ENCODE results near the gene AKAP13.
"Not testable (repeated sequence)": the region's sequence is repeated elsewhere in the genome, so short reads cannot be mapped to it uniquely, and the experiment has no call there.

The AKAP13 gene

DNA sequence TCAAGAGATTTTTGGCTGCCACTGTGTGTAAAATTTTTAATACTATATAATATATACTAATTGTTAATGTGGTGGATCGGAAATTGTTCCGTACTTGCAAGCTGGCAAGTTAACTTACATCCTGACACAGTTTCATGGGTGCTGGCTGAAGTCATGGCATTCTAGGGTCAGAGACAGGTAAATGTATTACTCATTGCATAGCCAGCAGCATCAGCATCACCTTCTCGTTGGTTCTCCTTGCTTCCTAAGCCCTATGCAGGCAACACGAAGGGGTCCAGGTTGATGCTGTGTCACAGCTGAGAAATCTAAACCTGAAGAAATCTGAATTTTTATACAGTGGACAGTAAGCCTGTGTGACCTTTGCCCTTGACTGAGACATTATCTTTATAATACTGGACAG, 251.6 kb downstream of the AKAP13 start:
- no peak for DNase-seq

DNA sequence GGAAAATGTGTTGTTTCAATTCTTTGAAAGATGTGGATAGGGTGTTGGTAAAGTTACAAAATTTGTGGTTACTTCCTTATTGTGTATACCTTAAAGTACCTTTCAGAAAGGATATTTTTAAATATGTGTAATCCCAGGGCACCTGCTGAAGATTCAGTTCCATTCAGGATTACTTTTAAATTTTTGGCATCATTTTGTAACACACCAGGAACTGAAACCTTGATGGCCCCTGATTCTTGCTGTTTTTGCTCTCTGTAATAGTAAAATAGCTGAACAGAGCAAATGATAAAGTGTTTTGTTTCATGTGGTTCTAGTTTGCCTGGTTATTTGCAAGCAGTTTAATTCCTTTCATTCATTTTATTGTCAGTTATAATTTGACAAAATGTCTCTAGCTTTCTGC, 253.5 kb downstream of the AKAP13 start:
- no peak for DNase-seq

DNA sequence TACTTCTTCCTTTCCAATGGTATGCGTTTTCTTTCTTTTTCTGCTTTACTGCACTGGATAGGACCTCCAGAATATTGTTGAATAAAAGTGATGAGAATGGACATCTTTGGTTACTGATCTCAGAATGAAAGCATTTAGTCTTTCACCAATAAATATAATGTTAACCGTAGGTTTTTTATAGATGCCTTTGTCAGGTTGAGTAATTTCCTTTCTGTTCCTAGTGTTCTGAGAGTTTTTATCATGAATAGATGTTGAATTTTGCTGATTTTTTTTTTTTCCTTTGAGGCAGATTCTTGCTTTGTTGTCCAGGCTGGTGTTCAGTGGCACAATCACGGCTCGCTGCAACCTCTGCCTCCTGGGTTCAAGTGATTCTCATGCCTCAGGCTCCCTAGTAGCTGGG, 255.9 kb downstream of the AKAP13 start:
- no peak for DNase-seq

DNA sequence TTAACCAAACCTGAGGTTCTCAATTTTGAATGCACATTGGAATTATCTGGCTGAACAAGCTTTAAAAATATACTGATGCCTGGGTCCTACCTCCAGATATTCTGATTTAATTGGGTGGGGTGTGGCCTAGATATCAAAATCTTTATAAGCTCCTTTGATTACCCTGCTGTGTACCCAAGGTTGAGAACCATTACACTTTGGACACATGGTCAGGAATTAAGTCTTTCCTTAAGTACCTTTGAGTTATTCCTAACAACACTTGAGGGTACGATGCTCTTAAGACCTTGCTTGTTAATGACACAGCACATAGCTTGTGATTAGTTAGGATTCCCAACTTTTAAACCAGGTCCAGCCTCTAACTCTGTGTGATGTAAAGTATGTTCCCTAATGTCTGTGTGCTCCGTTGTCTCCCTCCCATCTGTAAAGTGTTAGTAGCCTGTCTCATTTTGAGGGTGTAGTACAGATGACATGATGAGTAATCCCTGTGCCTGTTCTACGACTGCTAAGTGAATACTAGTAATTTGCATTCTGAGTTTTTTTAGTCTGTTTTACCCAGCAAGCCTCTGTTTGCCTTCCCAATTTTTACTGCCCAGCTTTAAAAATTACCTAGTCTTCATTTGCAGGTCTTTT, 259.5 kb downstream of the AKAP13 start:
- DNase-seq = peak; percentile 82

DNA sequence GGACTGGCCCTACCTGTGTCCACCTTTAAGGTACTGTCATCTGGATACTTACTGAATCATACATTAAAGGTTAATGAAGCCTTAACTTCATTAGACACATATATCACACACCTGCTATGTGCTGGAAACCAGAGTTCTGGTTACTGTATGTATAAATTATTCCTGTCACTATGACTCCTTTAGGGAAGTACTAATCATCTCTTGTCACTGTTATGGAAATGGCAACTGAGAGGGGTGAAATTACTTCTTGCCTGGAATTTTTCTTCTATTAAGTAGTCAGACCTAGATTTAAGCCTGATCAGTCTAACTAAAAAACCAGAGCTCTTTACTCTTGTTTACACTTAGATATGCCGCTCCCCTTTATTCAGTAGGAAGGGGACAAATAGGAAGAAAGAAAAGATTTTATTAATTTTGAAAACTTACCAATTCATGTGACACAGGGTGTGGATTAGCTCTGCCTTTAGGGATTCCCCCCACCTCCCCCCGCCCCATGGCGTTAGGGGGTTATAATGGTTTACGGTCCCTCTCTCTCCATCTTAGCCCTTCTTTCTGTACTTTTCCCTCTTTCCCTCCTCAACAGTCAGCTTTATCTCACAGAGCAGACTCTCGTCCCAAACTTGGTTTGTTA, 261.8 kb downstream of the AKAP13 start:
- DNase-seq = no peak

DNA sequence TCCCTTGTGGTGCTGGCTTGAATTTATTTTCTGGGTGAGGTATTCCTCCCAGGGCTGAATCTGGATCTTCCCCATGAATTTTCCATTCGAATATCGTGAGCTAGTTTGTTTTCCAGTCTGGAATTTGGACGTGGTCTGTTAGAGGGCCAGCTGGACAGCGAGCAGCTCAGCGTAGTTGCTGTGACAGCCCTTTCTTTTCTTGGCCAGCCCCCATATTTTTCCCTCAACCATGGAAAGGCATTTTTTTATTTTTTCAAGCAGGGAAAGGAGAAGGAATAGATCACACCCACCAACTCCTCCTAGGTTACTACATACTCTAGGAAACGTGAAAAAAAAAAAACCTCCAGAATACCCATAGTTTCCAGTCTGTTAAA, 262.3 kb downstream of the AKAP13 start:
- no peak for DNase-seq

DNA sequence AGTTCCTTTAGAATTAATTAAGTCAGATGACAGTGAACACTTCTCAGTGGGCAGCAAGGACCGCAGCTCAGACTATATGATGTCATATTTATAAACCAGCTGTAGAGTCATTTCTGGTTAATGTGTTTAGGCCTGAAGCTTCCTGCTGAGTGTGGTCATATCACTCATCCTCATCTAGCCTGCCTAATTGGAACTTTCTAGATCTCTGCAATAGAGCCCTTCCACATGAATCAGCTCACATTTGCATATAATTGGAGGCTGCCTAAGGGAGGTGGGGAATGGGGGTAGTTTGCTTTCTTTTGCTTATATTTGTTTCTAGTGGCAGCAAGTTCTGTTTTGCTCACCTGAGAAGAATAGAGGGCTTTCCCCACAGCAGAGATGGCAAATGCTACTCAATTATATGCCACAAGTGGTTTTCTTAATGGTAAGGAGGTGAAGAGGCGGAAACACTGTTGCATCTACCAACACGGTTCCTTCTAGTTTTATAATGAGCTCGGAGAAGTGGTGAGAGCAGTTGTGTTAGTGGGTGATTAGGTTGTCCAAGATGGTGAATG, 266.2 kb downstream of the AKAP13 start:
- DNase-seq = peak; percentile 53

DNA sequence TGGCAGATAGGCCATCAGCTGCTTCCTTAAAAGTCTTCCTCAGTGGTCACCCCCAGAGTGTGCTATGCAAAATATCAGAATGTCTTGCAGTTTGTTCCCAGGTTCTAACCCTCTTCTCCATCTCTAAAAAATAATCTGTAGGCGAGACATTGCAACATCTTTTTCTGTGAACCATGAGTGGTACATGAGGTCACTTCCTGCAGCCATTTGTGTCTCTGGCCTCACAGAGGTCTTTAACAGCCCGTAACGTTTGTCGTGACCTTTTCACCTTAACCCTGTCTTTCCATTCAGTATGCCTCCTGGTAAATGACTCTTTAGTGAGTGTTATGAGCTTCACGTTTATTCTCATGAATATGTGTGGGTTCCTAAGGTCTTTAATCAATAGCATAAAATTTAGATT, 269.0 kb downstream of the AKAP13 start:
- DNase-seq = peak; percentile 49

DNA sequence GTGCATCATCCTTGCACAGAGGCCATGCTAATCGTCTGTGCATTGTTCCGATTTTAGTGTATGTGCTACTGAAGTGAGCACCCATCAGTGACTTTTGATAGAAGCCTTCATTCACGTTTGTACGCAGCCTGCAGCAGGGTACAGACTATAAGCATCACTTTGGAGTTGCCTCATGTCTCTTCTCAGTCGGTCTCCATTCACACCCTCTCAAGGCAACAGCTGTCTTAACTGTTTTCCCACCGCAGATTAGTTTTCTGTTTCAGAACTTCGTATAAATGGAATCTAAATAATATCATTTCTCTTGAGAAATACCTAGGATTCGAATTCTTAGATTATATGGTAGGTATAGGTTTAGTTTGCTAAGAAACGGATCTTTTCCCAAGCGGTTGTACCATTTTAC, 271.1 kb downstream of the AKAP13 start:
- no peak for DNase-seq

DNA sequence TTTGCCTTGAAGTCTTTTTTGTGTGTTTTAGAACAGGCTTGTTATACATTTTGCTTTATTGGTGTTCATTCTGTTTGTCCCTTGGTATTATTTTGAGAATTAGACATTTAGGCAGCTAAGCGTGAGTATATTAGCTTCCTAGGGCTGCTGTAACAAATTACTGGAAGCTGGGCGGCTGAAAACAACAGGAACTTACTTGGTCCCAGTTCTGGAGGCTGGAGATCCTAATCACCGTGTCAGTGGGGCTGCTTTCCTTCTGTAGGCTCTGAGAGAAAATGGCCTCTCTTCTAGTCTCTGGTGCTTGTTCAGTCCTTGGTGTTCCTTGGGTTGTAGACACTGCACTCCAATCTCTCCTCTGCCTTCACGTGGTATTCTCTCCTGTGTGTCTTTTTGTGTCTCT, 272.1 kb downstream of the AKAP13 start:
- no peak for DNase-seq

DNA sequence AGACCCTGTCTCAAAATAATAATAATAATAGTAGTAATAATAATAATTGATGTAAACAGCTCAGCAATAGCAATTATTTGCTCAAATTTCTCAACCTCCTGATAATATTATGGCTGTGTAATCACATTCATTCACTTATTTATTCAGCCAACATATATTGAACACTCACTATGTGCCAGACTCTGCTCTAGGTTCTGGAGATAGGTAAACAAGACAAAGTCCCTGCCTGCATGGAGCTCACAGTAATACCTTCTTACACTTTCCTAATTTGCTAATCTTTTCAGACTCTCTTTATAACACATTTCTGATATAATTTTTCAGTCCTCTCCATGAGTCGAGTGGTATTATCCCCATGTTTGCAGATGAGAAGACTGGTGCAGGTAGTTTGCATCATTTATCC, 276.7 kb downstream of the AKAP13 start:
- DNase-seq = no peak

DNA sequence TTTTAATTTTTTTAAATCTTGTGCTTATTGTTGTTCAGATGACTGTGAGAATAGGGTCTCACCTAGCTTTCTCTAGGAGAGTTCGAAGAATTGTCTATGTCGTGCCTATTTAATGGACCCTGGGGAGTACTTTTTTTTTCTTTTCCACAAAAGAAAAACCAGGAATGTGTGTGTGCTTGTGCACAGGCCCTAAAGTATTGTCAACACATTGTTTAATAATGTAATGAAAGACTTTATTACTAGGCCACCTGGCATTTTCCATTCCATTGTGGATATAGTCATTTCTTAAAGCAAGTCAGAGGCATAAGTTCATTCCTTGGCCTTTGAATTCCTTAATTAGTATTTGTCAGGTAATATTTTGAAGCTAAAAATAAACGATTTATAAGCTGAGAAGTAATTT, 278.4 kb downstream of the AKAP13 start:
- no peak for DNase-seq

DNA sequence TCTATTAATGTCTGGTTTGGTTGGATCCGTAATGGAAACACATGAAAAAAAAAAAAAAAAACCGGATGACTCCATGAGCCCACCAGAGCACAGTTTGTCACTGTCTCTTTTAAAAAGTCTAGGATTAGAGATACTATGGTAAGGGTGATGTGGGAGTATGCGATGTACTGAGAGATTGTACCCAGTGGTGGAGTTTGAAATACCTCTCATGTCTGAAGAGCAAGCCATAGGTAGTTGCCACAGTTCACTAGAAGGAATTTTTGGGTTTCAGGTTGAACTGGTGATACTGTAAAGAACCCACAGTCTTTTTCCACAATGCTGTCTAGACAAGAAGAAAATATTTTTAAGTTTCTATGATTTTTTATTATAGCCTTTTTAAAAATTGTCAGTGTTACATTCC, 281.5 kb downstream of the AKAP13 start:
- DNase-seq = no peak

DNA sequence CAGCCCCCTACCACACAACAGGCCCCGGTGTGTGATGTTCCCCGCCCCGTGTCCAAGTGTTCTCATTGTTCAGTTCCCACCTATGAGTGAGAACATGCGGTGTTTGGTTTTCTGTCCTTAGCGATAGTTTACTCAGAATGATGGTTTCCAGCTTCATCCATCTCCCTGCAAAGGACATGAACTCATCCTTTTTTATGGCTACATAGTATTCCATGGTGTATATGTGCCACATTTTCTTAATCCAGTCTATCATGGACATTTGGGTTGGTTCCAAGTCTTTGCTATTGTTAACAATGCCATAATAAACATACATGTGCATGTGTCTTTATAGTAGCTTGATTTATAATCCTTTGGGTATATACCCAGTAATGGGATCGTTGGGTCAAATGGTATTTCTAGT, 285.3 kb downstream of the AKAP13 start:
- DNase-seq = not testable (repeated sequence)

DNA sequence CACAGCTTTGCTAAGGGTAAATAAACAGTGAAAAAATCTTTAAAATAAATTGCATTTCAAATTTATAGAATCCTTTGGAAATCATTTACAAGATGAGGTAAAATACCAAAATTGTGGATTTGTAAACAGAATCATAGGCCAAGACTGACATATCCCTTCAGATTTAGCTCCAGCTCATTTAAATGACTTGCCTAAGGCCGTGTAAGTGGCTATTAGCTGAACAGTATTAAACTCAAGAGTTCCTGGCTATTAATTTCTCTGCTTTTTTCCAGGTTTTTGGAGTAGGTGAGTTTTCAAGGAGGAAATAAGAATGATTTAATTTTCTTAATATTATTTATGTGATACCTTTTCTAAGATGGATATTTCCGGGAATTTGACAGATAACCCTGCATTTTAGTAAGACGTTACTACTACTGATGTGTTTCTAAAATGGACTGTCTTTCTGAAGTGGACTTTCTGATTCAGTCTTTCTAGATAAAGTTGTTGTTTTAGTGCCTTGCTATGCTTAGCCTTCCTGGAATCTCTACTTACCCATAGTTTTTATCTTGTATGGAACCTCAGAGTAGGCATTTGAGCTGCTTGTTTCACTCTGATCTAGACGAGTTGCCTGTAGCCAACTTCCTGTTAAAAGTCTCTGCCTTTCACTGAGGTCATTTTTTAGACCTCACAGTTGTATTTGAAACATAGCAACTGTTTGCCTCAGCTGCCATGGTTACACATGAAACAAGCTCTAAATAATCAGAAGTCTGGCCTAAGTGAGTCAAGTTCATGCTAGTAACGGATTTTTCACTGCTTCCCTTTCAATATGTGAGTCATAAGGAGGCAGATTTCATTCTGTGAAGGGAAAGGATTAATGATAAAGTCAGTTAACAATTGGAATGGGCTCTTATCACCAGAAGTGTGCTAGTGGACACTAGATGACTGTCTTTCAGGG, 287.4 kb downstream of the AKAP13 start:
- peak; percentile 98 for DNase-seq

DNA sequence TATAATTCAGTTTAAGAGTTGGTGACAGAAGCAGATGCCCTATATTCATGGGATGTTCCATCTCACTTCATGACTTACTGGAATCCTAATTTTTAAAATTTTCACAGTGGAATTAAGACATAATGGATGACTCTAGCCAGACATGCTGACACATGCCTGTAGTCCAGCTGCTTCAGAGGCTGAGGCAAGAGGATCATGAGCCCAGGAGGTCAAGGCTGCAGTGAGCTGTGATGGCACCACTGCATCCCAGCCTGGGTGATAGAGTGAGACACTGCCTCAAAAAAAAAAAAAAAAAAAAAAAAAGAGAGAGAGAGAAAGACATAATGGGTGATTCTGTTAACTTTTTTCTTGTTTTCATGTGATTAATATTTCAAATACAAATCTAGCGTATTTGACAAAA, 290.8 kb downstream of the AKAP13 start:
- DNase-seq = no peak

DNA sequence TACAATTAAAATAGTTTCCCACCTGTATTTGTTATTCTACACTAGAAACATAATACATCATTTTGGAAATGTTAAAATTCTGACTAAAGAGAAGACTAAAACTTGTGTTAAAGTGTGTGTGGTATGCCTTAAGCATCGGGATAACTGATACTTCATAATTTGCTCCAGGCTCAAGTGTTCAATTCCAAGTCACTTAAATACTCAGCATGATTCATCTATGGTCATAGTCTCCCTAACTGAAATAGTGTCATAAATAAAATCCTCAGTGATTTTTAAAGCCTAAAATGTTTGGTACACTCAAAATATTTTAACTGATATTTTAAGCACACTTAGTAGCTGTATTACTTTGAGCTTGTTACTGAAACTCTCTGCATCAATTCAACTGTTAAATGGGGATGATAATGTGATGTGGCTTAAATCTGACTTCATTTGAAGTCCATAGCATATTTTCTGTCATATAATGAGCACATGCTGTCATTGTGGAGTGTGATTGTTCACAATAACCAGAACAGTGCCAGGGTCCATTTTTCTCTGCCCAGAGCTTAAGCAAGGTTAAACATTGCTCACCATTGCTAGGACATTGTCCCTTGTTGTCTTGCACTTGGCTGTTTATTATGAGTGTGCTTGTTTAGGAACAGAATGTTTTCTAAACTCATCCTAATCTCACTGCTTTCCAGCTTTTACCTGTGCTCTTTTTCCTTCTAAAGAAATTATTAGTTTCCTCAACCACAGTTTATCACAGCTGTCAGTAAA, 292.1 kb downstream of the AKAP13 start:
- DNase-seq = peak; percentile 23

DNA sequence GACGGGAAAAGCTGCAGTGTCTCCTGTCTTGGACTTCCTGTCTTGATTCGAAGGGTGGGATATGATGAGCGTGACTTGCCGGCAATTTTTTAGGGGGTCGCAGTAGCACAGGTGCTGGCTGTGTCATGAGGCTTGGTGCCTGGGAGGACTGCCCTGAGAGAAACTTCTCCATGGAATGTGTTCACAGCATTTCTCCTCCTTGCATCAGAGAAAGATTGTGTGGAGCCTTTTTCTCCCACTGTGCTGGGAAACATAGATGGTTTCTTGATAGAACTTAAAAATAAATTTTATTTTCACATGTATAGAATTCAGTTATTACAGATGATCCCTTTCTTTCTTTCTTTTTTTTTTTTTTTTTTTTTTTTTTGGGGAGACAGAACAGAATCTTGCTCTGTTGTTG, 292.9 kb downstream of the AKAP13 start:
- peak; percentile 18 for DNase-seq

DNA sequence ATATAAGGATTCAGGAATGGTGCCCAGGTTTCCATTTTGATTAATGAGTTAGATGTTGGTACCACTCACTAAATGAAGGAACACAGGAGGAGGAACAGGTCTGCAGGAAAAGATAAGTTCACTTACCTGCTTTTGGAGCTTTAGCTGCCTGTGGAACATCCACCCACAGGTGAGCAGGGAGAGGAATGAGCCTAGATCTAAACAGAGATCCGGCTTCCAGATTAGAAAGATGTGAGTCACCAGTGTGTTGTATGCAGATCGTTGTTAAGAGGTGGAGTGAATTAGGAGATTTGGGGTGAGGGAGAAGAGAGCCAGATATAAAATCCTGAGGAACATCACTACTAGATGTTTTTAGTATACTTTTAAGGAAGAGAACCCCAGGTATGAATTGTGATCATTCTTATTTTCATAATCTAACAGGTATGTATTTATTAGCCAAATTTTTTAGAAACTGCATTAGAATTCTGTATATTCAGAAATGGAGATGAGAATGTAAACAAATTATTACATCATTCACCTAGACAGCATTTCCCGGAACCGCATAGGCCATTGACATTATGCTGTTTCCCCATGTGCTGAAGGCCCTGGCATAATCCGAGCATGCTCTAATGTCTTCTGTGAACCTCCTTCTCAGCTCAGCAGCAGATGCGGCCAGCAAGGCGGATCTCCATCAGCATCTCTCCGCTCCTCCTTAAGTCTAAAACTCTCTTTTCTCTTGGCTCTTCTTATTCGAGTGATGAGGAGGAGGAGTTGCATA, 296.1 kb downstream of the AKAP13 start:
- DNase-seq = no peak

DNA sequence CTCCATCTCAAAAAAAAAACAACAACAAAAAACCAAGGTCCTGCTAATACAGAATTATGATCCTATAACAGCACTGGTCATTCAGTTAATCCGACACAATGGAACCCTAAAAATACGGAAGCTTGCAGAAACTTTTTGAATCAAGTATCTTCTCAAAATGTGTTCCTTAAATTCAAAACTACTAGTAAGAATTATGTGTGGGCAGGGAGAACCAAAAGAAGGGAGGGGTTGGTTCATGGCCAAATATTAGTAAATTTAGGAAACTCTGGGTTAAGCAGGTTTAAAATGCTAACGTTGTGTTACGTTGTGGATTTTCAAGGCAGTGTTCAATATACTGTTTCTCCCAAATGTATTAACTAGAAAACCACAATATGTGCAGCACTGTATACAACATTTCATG, 298.8 kb downstream of the AKAP13 start:
- no peak for DNase-seq

DNA sequence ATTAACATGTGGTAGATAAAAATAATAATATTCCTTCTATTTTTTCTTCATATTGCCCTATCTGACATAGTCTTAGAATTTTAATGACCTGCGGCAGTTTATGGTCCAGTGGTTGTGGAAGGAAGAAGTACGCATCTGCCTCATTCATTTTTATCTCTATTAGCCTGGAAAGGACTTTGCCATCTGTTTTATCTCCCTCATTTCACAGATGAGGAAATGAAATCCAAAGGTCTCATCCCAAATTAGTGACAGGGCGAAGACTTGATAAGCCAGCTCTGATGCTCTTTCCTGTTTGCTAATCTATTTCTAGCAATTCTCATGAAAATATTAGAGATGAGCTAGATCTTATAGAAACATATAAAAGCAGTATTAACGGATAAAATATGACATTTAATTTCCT, 301.0 kb downstream of the AKAP13 start:
- DNase-seq = no peak

DNA sequence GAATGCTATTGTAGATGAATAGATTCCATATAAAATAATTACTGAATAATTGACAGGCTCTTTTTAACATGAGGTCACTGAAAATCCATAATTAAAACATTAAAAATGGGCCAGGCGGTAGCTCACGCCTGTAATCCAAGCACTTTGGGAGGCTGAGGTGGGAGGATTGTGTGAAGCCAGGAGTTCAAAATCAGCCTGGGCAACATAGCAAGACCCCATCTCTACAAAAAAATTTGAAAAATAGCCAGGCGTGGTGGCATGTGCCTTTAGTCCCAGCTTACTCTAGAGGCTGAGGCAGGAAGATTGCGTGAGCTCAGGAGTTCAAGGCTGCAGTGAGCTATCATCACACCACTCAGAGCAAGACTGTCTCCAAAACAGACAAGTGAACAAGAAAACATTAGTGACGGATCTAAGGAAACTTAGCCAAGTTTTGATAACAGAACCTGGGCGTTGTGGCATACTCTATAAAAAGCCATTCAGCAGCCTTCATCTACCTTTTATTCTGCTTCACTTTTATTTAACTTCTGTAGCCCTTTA, 303.8 kb downstream of the AKAP13 start:
- DNase-seq = no peak

Data from fibroblast of skin of back (primary cell).